Measurements from ENCODE around the gene FAM184A. TPM values are rescaled to one million over a fixed set of nuclear protein-coding genes. Genes with fewer than 3 reads are reported as not detected.

FAM184A gene
- total RNA-seq, 1 experiment from 2014 or later: 8.7 TPM

- in situ Hi-C loops (cut with HindIII; ENCODE audit: low pct_unique_long_range_greater_than_20kb, low sequenced_read_pairs): no loop called here
- Histone ChIP-seq H3K27ac (ENCODE audit: low read length) (no peak overlapping the region), H3K27me3 (ENCODE audit: control insufficient read depth, insufficient read depth, low read length) (no peaks in the 10 kb centered on the region), H3K4me3 (ENCODE audit: low read depth in 2 of 2, low read length in 2 of 2) (no peak overlapping the region), H3K4me1 (ENCODE audit: control insufficient read depth, insufficient read depth, low read length) (no peaks in the 10 kb centered on the region), H3K9me3 (ENCODE audit: control insufficient read depth, insufficient read depth, low read depth, low read length) (no peaks in the 10 kb centered on the region), H3K36me3 (ENCODE audit: control insufficient read depth, insufficient read depth, low read length) (no peaks in the 10 kb centered on the region; the same call in 1 of the 2 replicates)
- DNase-seq (ENCODE audit: low read depth, low spot score) (no peak), ATAC-seq (no peak)
- CTCF ChIA-PET: no interaction called here
- TF ChIP-seq SIN3A (IDR thresholded peaks at IDR 0.05; ENCODE audit: borderline replicate concordance, insufficient read depth, low read depth, low read length) (no peak), REST (IDR thresholded peaks at IDR 0.05; ENCODE audit: insufficient read depth in 1 of 2, low read depth in 2 of 2, low read length in 1 of 2) (no peak), CTCF (IDR thresholded peaks at IDR 0.05) (no peak), TCF7L2 (IDR thresholded peaks at IDR 0.05; ENCODE audit: low read depth, low read length) (no peak), POLR2AphosphoS5 (IDR thresholded peaks at IDR 0.05; ENCODE audit: low read depth, low read length) (no peak)
- intact Hi-C loops (cut with micrococcal nuclease; ENCODE audit: unreplicated experiment): no loop called here
- POLR2A ChIA-PET: no interaction called here
- no TSS peak for BruUV-seq (replicated peaks)
Measured at GRCh38 chr6:119025793-119026192, 52.7 kb downstream of the FAM184A start.

- no peaks in the 10 kb centered on the region for H3K9me3 ChIP-seq (ENCODE audit: control insufficient read depth, insufficient read depth, low read depth, low read length)
- intact Hi-C loops (cut with micrococcal nuclease; ENCODE audit: unreplicated experiment): no loop called here
- no peaks in the 10 kb centered on the region for H3K4me1 ChIP-seq (ENCODE audit: control insufficient read depth, insufficient read depth, low read length)
- H3K4me3 ChIP-seq (ENCODE audit: low read depth in 2 of 2, low read length in 2 of 2): no peak overlapping the region
- H3K36me3 ChIP-seq (ENCODE audit: control insufficient read depth, insufficient read depth, low read length): no peaks in the 10 kb centered on the region
- in situ Hi-C loops (cut with HindIII; ENCODE audit: low pct_unique_long_range_greater_than_20kb, low sequenced_read_pairs): no loop called here
- no peak for DNase-seq (ENCODE audit: low read depth, low spot score)
- H3K27ac ChIP-seq (ENCODE audit: low read length): no peak overlapping the region
- ChIA-PET POLR2A (no interaction called here), CTCF (interaction anchor here (1.1 kb wide), 1 partner anchor 86 kb away, joined by 5 read pairs; no protein-coding TSS in a partner anchor)
- no peaks in the 10 kb centered on the region for H3K27me3 ChIP-seq (ENCODE audit: control insufficient read depth, insufficient read depth, low read length)
- TF ChIP-seq REST (IDR thresholded peaks at IDR 0.05; ENCODE audit: insufficient read depth in 1 of 2, low read depth in 2 of 2, low read length in 1 of 2) (no peak), CTCF (IDR thresholded peaks at IDR 0.05) (no peak), POLR2AphosphoS5 (IDR thresholded peaks at IDR 0.05; ENCODE audit: low read depth, low read length) (no peak), TCF7L2 (IDR thresholded peaks at IDR 0.05; ENCODE audit: low read depth, low read length) (no peak), SIN3A (IDR thresholded peaks at IDR 0.05; ENCODE audit: borderline replicate concordance, insufficient read depth, low read depth, low read length) (no peak)
- TSS peak; percentile 77 for BruUV-seq (replicated peaks)
- no peak for ATAC-seq
Measured at GRCh38 chr6:119024111-119024510, 54.4 kb downstream of the FAM184A start.
